GM23338 (cell line): ENCODE measurements around the gene OSBPL10. TPM values are rescaled to one million over a fixed set of nuclear protein-coding genes. Genes with fewer than 3 reads are reported as not detected.

ENCODE experiments used
- ATAC-seq: fragments of 200-7000 bp; cut with Tn5 transposase; 3 replicates; pipeline ENCODE4 v1.9.1; 2020
- DNase-seq: peaks from one replicate; pipeline ENCODE4 v3.0.0-alpha.2; 2015; ENCODE audit warnings: low spot score
- H2AFZ ChIP-seq: fragments of 200-600 bp; sonication (generic); 2 replicates; pipeline ENCODE4 v1.8.0; 2016; ENCODE audit warnings: antibody characterized with exemption, mild to moderate bottlenecking, moderate library complexity
- H3F3A ChIP-seq: fragments of 200-600 bp; sonication (generic); replicated peaks from 2 replicates; pipeline ENCODE4 v1.8.0; 2017; ENCODE audit warnings: antibody characterized with exemption, mixed run types, low read depth
- H3K27ac ChIP-seq: fragments of 200-600 bp; sonication (generic); 2 replicates; pipeline ENCODE4 v1.6.1; 2016; ENCODE audit warnings: low read depth
- H3K27me3 ChIP-seq: fragments of 200-600 bp; sonication (generic); 2 replicates; pipeline ENCODE4 v1.8.0; 2016; ENCODE audit warnings: mild to moderate bottlenecking, mixed run types, moderate library complexity; ENCODE audit not compliant: insufficient read depth
- H3K36me3 ChIP-seq: fragments of 200-600 bp; sonication (generic); 2 replicates; pipeline ENCODE4 v1.8.0; 2016; ENCODE audit warnings: mild to moderate bottlenecking; ENCODE audit not compliant: insufficient read depth
- H3K4me1 ChIP-seq: fragments of 200-600 bp; sonication (generic); 2 replicates; pipeline ENCODE4 v1.8.0; 2016; ENCODE audit warnings: mild to moderate bottlenecking, moderate library complexity; ENCODE audit not compliant: insufficient read depth
- H3K4me2 ChIP-seq: fragments of 200-600 bp; sonication (generic); 2 replicates; pipeline ENCODE4 v1.7.1; 2017; ENCODE audit warnings: mixed run types
- H3K4me3 ChIP-seq: fragments of 200-600 bp; sonication (generic); 2 replicates; pipeline ENCODE4 v1.6.1; 2016; ENCODE audit warnings: mixed run types
- H3K79me2 ChIP-seq: fragments of 200-600 bp; sonication (generic); replicated peaks from 2 replicates; pipeline ENCODE4 v1.8.0; 2017; ENCODE audit warnings: mild to moderate bottlenecking; ENCODE audit not compliant: insufficient read depth
- H3K9me2 ChIP-seq: fragments of 200-600 bp; sonication (generic); 2 replicates; pipeline ENCODE4 v1.8.0; 2017; ENCODE audit not compliant: insufficient read depth
- H4K20me1 ChIP-seq: fragments of 200-600 bp; sonication (generic); replicated peaks from 2 replicates; pipeline ENCODE4 v1.8.0; 2017; ENCODE audit warnings: mild to moderate bottlenecking; ENCODE audit not compliant: insufficient read depth
- H3K27ac Mint-ChIP-seq: 2 replicates; pipeline ENCODE4 v1.8.0; 2020; ENCODE audit warnings: inconsistent platforms, mild to moderate bottlenecking, moderate library complexity, mixed read lengths
- H3K27me3 Mint-ChIP-seq: 3 replicates; pipeline ENCODE4 v1.8.0; 2022; ENCODE audit warnings: low read depth, mild to moderate bottlenecking, moderate library complexity, mixed read lengths, inconsistent platforms; ENCODE audit not compliant: insufficient read depth, poor library complexity
- H3K36me3 Mint-ChIP-seq: 3 replicates; pipeline ENCODE4 v1.8.0; 2021; ENCODE audit warnings: low read depth, mild to moderate bottlenecking, inconsistent platforms, moderate library complexity, mixed read lengths
- H3K4me1 Mint-ChIP-seq: 3 replicates; pipeline ENCODE4 v1.8.0; 2020; ENCODE audit warnings: mild to moderate bottlenecking, inconsistent platforms, mixed read lengths
- H3K4me3 Mint-ChIP-seq: 3 replicates; pipeline ENCODE4 v1.8.0; 2021; ENCODE audit warnings: moderate library complexity, mild to moderate bottlenecking, inconsistent platforms, mixed read lengths
- H3K9me3 Mint-ChIP-seq: 3 replicates; pipeline ENCODE4 v1.8.0; 2020; ENCODE audit warnings: moderate library complexity, mild to moderate bottlenecking, inconsistent platforms, mixed read lengths
- CTCF ChIP-seq, 2 experiments: fragments of 200-600 bp in 1 of 2; sonication (generic) in 1 of 2; conservative IDR thresholded peaks; 2 replicates each; pipeline versions ENCODE4 v1.5.1 to v1.6.1; 2016 to 2017; ENCODE audit warnings: antibody characterized with exemption in 2 of 2, low read depth in 2 of 2, mild to moderate bottlenecking in 2 of 2, moderate library complexity in 1 of 2
- EZH2 ChIP-seq: fragments of 200-600 bp; sonication (generic); IDR thresholded peaks from one replicate; pipeline ENCODE4 v1.8.0; 2017; ENCODE audit warnings: antibody characterized with exemption, mild to moderate bottlenecking, low read depth; ENCODE audit not compliant: unreplicated experiment
- EZH2phosphoT487 ChIP-seq: fragments of 200-600 bp; sonication (generic); IDR thresholded peaks from one replicate; pipeline ENCODE4 v1.8.1; 2018; ENCODE audit warnings: antibody characterized with exemption; ENCODE audit not compliant: unreplicated experiment
- NANOG ChIP-seq: IDR thresholded peaks from 2 replicates; pipeline ENCODE4 v1.6.1; 2016; ENCODE audit warnings: antibody characterized with exemption, borderline replicate concordance
- POLR2AphosphoS5 ChIP-seq: IDR thresholded peaks from 2 replicates; pipeline ENCODE4 v1.6.1; 2016; ENCODE audit warnings: antibody characterized with exemption, low read depth
- STAT1 ChIP-seq: IDR thresholded peaks from one replicate; pipeline ENCODE4 v1.6.1; 2016; ENCODE audit warnings: antibody characterized with exemption; ENCODE audit not compliant: unreplicated experiment
- ZNF114 ChIP-seq: fragments of 250-450 bp; sonication (Bioruptor Pico); IDR thresholded peaks from 2 replicates; pipeline ENCODE4 v1.5.0; 2020; ENCODE audit warnings: mild to moderate bottlenecking, moderate library complexity
- ZNF331 ChIP-seq: fragments of 250-450 bp; sonication (Bioruptor Pico); IDR thresholded peaks from 2 replicates; pipeline ENCODE4 v1.5.0; 2020; ENCODE audit warnings: low read depth, mild to moderate bottlenecking, moderate library complexity
- polyA plus RNA-seq: library from polyadenylated mRNA; unstranded; fragments of >200 nt; fragmentation: Nextera tagmentation; extraction: Ambion mirVana; gene quantifications from 2 replicates; pipeline ENCODE4 v1.2.1, GENCODE V29; 2016
- total RNA-seq: library from RNA; depleted of rRNA; stranded (reverse); fragments of >200 nt; shearing (Covaris generic); gene quantifications from 2 replicates; pipeline ENCODE4 v1.2.3, GENCODE V29; 2014
- TF ChIP-seq, protein P1 (sequence below): IDR thresholded peaks from 2 replicates; pipeline ENCODE4 v1.6.1; 2016; ENCODE audit warnings: antibody characterized with exemption
- TF ChIP-seq, protein P2 (sequence below): fragments of 250-450 bp; sonication (Bioruptor Pico); IDR thresholded peaks from 2 replicates; pipeline ENCODE4 v1.5.0; 2020; ENCODE audit warnings: mild to moderate bottlenecking, moderate library complexity
- TF ChIP-seq, protein P3 (sequence below): IDR thresholded peaks from one replicate; pipeline ENCODE4 v1.6.1; 2018; ENCODE audit warnings: antibody characterized with exemption; ENCODE audit not compliant: unreplicated experiment

The OSBPL10 gene
- total and polyA plus RNA-seq, 2 experiments from 2014 or later, result 23.8 to 149 TPM

DNA sequence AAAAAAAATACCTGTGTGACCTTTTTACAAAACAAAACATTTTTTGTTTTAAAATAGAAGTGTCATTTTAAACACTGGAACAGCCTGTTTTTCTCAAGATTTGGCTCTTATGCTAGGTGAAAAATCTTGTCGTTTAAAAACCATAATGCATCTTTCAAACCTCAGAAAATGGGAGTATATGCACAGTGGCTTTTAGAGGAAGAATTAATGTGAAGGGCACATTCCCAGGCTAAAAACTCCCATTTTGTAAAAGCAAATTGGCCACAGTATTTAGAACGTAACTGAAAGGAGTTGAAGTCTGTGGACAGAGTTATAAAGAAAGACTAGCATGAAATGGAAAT, 190.0 kb downstream of the OSBPL10 start (continued):
- TF ChIP-seq EZH2phosphoT487 (no peak), EZH2 (no peak), STAT1 (no peak)

- no peak overlapping the region for H3K4me2 ChIP-seq
- 0 out of 2 replicates have a peak, but pooled peaks cover 2% of the 10 kb centered on the region for H3K36me3 ChIP-seq
- peaks cover 13% of the 10 kb centered on the region; the same call in 1 of the 2 replicates for H4K20me1 ChIP-seq
- Mint-ChIP-seq H3K4me3 (no peak overlapping the region), H3K9me3 (peaks cover 4% of the 10 kb centered on the region; the same call in 1 of the 3 replicates), H3K27ac (no peak overlapping the region), H3K4me1 (peaks cover 24% of the 10 kb centered on the region), H3K36me3 (peaks cover 19% of the 10 kb centered on the region), H3K27me3 (peaks cover 6% of the 10 kb centered on the region)
- H3K27me3 ChIP-seq, result no peaks in the 10 kb centered on the region
- peaks cover 48% of the 10 kb centered on the region for H3K79me2 ChIP-seq
- no peaks in the 10 kb centered on the region for H3F3A ChIP-seq
- no peaks in the 10 kb centered on the region for H3K9me2 ChIP-seq
- H3K4me1 ChIP-seq, result peaks cover 15% of the 10 kb centered on the region
- ATAC-seq (no peak), DNase-seq (no peak)
- no peak overlapping the region for H3K4me3 ChIP-seq
- H3K27ac ChIP-seq, result no peak overlapping the region
- no peak overlapping the region for H2AFZ ChIP-seq
- TF ChIP-seq, protein P1, sequence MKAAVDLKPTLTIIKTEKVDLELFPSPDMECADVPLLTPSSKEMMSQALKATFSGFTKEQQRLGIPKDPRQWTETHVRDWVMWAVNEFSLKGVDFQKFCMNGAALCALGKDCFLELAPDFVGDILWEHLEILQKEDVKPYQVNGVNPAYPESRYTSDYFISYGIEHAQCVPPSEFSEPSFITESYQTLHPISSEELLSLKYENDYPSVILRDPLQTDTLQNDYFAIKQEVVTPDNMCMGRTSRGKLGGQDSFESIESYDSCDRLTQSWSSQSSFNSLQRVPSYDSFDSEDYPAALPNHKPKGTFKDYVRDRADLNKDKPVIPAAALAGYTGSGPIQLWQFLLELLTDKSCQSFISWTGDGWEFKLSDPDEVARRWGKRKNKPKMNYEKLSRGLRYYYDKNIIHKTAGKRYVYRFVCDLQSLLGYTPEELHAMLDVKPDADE, result no peak
- TF ChIP-seq NANOG (no peak), ZNF114 (no peak), CTCF (conservative IDR thresholded peaks at IDR 0.05; ENCODE audit: low read depth in 2 of 2) (no peak), POLR2AphosphoS5 (no peak), ZNF331 (CRISPR knock-in tag) (no peak), STAT1 (no peak), EZH2phosphoT487 (no peak)
- TF ChIP-seq, protein P2, sequence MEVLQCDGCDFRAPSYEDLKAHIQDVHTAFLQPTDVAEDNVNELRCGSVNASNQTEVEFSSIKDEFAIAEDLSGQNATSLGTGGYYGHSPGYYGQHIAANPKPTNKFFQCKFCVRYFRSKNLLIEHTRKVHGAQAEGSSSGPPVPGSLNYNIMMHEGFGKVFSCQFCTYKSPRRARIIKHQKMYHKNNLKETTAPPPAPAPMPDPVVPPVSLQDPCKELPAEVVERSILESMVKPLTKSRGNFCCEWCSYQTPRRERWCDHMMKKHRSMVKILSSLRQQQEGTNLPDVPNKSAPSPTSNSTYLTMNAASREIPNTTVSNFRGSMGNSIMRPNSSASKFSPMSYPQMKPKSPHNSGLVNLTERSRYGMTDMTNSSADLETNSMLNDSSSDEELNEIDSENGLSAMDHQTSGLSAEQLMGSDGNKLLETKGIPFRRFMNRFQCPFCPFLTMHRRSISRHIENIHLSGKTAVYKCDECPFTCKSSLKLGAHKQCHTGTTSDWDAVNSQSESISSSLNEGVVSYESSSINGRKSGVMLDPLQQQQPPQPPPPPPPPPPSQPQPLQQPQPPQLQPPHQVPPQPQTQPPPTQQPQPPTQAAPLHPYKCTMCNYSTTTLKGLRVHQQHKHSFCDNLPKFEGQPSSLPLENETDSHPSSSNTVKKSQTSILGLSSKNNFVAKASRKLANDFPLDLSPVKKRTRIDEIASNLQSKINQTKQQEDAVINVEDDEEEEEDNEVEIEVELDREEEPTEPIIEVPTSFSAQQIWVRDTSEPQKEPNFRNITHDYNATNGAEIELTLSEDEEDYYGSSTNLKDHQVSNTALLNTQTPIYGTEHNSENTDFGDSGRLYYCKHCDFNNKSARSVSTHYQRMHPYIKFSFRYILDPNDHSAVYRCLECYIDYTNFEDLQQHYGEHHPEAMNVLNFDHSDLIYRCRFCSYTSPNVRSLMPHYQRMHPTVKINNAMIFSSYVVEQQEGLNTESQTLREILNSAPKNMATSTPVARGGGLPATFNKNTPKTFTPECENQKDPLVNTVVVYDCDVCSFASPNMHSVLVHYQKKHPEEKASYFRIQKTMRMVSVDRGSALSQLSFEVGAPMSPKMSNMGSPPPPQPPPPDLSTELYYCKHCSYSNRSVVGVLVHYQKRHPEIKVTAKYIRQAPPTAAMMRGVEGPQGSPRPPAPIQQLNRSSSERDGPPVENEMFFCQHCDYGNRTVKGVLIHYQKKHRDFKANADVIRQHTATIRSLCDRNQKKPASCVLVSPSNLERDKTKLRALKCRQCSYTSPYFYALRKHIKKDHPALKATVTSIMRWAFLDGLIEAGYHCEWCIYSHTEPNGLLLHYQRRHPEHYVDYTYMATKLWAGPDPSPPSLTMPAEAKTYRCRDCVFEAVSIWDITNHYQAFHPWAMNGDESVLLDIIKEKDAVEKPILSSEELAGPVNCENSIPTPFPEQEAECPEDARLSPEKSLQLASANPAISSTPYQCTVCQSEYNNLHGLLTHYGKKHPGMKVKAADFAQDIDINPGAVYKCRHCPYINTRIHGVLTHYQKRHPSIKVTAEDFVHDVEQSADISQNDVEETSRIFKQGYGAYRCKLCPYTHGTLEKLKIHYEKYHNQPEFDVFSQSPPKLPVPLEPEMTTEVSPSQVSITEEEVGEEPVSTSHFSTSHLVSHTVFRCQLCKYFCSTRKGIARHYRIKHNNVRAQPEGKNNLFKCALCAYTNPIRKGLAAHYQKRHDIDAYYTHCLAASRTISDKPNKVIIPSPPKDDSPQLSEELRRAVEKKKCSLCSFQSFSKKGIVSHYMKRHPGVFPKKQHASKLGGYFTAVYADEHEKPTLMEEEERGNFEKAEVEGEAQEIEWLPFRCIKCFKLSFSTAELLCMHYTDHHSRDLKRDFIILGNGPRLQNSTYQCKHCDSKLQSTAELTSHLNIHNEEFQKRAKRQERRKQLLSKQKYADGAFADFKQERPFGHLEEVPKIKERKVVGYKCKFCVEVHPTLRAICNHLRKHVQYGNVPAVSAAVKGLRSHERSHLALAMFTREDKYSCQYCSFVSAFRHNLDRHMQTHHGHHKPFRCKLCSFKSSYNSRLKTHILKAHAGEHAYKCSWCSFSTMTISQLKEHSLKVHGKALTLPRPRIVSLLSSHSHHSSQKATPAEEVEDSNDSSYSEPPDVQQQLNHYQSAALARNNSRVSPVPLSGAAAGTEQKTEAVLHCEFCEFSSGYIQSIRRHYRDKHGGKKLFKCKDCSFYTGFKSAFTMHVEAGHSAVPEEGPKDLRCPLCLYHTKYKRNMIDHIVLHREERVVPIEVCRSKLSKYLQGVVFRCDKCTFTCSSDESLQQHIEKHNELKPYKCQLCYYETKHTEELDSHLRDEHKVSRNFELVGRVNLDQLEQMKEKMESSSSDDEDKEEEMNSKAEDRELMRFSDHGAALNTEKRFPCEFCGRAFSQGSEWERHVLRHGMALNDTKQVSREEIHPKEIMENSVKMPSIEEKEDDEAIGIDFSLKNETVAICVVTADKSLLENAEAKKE (CRISPR knock-in tag), result no peak
- TF ChIP-seq, protein P3, sequence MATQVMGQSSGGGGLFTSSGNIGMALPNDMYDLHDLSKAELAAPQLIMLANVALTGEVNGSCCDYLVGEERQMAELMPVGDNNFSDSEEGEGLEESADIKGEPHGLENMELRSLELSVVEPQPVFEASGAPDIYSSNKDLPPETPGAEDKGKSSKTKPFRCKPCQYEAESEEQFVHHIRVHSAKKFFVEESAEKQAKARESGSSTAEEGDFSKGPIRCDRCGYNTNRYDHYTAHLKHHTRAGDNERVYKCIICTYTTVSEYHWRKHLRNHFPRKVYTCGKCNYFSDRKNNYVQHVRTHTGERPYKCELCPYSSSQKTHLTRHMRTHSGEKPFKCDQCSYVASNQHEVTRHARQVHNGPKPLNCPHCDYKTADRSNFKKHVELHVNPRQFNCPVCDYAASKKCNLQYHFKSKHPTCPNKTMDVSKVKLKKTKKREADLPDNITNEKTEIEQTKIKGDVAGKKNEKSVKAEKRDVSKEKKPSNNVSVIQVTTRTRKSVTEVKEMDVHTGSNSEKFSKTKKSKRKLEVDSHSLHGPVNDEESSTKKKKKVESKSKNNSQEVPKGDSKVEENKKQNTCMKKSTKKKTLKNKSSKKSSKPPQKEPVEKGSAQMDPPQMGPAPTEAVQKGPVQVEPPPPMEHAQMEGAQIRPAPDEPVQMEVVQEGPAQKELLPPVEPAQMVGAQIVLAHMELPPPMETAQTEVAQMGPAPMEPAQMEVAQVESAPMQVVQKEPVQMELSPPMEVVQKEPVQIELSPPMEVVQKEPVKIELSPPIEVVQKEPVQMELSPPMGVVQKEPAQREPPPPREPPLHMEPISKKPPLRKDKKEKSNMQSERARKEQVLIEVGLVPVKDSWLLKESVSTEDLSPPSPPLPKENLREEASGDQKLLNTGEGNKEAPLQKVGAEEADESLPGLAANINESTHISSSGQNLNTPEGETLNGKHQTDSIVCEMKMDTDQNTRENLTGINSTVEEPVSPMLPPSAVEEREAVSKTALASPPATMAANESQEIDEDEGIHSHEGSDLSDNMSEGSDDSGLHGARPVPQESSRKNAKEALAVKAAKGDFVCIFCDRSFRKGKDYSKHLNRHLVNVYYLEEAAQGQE, result no peak
These were observed 190.6 kb downstream of the OSBPL10 start for GRCh38 chr3:31790193-31791089.
